ENCODE results near the gene NTM.

NTM gene

DNA sequence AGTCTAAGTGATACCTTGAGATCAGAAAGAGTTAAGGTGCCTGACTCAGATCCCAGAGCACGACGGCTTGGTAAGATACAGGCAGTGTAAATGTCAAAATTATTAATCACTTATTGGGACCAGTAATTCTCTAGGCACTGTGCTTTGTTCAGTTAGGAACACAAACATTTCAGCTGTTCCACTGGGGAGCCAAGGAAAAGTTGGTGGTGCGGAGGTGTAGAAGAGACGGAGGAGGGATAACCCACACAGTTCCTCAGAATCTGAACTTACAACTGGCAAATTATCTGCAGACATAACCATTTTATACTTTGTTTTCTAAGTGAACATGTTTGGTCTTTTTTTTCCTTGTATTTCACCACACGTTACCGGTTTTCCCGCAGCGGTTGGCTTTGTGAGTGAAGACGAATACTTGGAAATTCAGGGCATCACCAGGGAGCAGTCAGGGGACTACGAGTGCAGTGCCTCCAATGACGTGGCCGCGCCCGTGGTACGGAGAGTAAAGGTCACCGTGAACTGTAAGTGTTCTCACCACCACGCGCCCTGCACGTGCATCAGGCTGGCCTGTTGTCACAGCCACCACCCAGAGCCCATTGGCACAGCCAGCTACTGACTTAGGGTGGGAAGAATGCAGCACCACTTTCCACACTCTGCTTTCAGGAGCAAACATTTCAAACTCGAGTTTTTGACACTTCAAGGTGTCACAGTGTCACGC, 937.0 kb downstream of the NTM start (continued):
- TF ChIP-seq ZFHX2 (tag by site-specific recombination; conservative IDR thresholded peaks at IDR 0.05) (no peak), ZNF37A (tag by site-specific recombination; IDR thresholded peaks at IDR 0.05) (no peak)
- TF ChIP-seq, protein P1, sequence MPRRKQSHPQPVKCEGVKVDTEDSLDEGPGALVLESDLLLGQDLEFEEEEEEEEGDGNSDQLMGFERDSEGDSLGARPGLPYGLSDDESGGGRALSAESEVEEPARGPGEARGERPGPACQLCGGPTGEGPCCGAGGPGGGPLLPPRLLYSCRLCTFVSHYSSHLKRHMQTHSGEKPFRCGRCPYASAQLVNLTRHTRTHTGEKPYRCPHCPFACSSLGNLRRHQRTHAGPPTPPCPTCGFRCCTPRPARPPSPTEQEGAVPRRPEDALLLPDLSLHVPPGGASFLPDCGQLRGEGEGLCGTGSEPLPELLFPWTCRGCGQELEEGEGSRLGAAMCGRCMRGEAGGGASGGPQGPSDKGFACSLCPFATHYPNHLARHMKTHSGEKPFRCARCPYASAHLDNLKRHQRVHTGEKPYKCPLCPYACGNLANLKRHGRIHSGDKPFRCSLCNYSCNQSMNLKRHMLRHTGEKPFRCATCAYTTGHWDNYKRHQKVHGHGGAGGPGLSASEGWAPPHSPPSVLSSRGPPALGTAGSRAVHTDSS (tag by site-specific recombination; IDR thresholded peaks at IDR 0.05): no peak

DNA sequence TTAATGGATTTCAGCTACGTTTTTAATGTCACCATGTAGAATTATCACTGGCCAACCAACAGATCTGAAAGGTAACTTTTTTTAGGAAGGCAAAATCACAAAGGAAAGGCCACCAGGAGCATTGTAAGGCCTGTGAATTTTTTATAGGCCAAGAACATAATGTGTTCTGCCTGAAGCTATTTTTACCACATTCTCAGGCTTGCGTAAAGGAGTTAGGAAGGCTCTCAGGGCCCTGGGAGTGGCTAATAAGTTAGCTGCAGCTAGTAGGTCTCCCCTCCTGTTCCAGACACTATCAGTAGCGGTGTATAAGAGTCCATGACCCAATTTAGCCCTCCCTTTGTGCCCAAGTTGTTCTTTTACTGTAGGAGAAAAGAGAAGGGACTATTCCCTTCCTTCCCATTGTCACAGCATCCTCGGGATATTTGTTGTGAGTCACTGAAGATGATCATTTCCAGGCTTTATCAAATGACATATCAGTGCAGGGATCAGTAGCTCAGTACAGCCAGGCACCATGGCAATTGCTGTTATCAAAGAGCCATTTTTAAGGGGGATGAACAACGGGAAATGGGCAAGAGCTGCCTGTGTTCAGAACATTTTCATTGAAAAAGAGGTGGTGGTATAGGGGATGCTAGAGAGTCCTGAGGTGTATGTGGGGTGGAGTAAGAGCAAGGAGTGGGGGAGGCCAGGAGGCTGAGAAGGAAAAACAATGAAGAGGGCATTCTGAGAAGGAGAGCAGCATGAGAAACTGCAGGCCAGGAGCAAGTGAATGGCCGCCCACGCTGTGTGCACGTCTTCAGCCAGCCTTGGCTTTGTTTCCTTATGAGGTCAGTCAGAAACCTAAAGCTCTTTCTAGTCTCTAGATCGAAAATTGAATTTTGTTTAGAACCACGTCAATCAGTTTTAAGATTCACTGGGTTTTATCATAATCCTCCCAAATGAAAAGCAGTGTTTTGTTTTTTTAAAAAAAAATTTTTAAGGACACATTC, 940.3 kb downstream of the NTM start:
- CTCF ChIA-PET: interaction anchor here (0.8 to 5.4 kb wide), 5 partner anchors 10 to 678 kb away, joined by 3 to 60 read pairs (median 4); no protein-coding TSS in a partner anchor
- TF ChIP-seq ZNF157 (tag by site-specific recombination; IDR thresholded peaks at IDR 0.05) (no peak), ZNF416 (tag by site-specific recombination; IDR thresholded peaks at IDR 0.05) (no peak), YY2 (tag by site-specific recombination; IDR thresholded peaks at IDR 0.05) (no peak), ZNF837 (tag by site-specific recombination; IDR thresholded peaks at IDR 0.05) (no peak), SP2 (tag by site-specific recombination; IDR thresholded peaks at IDR 0.05) (no peak), ZNF585B (tag by site-specific recombination; IDR thresholded peaks at IDR 0.05) (no peak), ZNF174 (tag by site-specific recombination; IDR thresholded peaks at IDR 0.05) (no peak), ZBTB8A (tag by site-specific recombination; IDR thresholded peaks at IDR 0.05) (no peak), ZNF621 (tag by site-specific recombination; IDR thresholded peaks at IDR 0.05) (no peak), ZNF16 (tag by site-specific recombination; IDR thresholded peaks at IDR 0.05; ENCODE audit: low read depth) (no peak), ZNF214 (tag by site-specific recombination; IDR thresholded peaks at IDR 0.05; ENCODE audit: borderline replicate concordance) (no peak), SALL2 (tag by site-specific recombination; IDR thresholded peaks at IDR 0.05; ENCODE audit: borderline replicate concordance) (no peak), ZNF366 (tag by site-specific recombination; conservative IDR thresholded peaks at IDR 0.05) (no peak)
- TF ChIP-seq, protein P2, sequence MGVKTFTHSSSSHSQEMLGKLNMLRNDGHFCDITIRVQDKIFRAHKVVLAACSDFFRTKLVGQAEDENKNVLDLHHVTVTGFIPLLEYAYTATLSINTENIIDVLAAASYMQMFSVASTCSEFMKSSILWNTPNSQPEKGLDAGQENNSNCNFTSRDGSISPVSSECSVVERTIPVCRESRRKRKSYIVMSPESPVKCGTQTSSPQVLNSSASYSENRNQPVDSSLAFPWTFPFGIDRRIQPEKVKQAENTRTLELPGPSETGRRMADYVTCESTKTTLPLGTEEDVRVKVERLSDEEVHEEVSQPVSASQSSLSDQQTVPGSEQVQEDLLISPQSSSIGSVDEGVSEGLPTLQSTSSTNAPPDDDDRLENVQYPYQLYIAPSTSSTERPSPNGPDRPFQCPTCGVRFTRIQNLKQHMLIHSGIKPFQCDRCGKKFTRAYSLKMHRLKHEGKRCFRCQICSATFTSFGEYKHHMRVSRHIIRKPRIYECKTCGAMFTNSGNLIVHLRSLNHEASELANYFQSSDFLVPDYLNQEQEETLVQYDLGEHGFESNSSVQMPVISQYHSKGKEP (tag by site-specific recombination; IDR thresholded peaks at IDR 0.05): no peak
- no peak overlapping the region for H3K4me3 ChIP-seq (ENCODE audit: low read depth, low read length)
- no peaks in the 10 kb centered on the region for H3K36me3 ChIP-seq (ENCODE audit: control insufficient read depth in 2 of 2, insufficient read depth in 1 of 2, low read length in 2 of 2)
- no peaks in the 10 kb centered on the region for H3K4me1 ChIP-seq (ENCODE audit: control insufficient read depth, insufficient read depth, low read length)
- POLR2A ChIA-PET: no interaction called here
- no peak overlapping the region for H3K27ac ChIP-seq (ENCODE audit: extremely low read depth, low read depth, low read length)
- H3K9me3 ChIP-seq (ENCODE audit: control insufficient read depth, insufficient read depth, low read depth, low read length): no peaks in the 10 kb centered on the region

DNA sequence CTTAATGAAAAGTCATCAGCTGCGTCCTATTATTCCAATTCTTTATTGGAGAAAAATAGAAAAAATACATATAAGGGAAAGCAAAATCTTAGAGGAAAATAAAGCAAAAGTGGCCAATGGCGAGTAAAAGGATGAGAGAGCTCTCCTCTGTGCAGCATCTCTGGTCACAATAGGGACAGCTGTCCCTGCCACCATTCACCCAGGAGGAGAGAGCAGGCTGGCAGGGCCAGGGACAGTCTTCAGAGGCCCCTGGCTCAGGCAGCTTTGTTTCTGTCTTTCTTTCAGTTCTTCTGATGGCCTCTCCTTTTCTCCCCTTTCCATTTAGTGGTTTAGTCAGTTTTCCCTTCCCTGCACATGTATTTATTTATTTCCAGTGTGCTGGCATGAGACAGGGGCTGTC, 941.3 kb downstream of the NTM start:
- Histone ChIP-seq H3K27ac (ENCODE audit: extremely low read depth, low read depth, low read length) (no peak overlapping the region), H3K4me3 (ENCODE audit: low read depth, low read length) (no peak overlapping the region), H3K4me1 (ENCODE audit: control insufficient read depth, insufficient read depth, low read length) (no peaks in the 10 kb centered on the region), H3K36me3 (ENCODE audit: control insufficient read depth in 2 of 2, insufficient read depth in 1 of 2, low read length in 2 of 2) (no peaks in the 10 kb centered on the region), H3K9me3 (ENCODE audit: control insufficient read depth, insufficient read depth, low read depth, low read length) (no peaks in the 10 kb centered on the region)
- ChIA-PET POLR2A (no interaction called here), CTCF (interaction anchor here (0.6 to 5.4 kb wide), 11 partner anchors 11 to 563 kb away, joined by 3 to 60 read pairs (median 4); no protein-coding TSS in a partner anchor)
- TF ChIP-seq ZNF184 (tag by site-specific recombination; IDR thresholded peaks at IDR 0.05) (no peak), ZNF394 (tag by site-specific recombination; IDR thresholded peaks at IDR 0.05; ENCODE audit: borderline replicate concordance) (no peak), ZNF366 (tag by site-specific recombination; conservative IDR thresholded peaks at IDR 0.05) (no peak), ZIC2 (tag by site-specific recombination; IDR thresholded peaks at IDR 0.05) (no peak)
- TF ChIP-seq, protein P3, sequence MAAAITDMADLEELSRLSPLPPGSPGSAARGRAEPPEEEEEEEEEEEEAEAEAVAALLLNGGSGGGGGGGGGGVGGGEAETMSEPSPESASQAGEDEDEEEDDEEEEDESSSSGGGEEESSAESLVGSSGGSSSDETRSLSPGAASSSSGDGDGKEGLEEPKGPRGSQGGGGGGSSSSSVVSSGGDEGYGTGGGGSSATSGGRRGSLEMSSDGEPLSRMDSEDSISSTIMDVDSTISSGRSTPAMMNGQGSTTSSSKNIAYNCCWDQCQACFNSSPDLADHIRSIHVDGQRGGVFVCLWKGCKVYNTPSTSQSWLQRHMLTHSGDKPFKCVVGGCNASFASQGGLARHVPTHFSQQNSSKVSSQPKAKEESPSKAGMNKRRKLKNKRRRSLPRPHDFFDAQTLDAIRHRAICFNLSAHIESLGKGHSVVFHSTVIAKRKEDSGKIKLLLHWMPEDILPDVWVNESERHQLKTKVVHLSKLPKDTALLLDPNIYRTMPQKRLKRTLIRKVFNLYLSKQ (tag by site-specific recombination; IDR thresholded peaks at IDR 0.05; ENCODE audit: borderline replicate concordance): no peak

Measured in HEK293 (cell line).